DMS 273 treated with DMSO at 0.1 percent for 48 hours (cell line): ENCODE measurements around the gene KIF19.

Source experiments
- DNase-seq: peaks from one replicate; lab custom pipeline; 2025; lab: John Stamatoyannopoulos, UW

KIF19 gene

GRCh38 chr17:74340470-74341023 is 14.5 kb downstream of the KIF19 start:
- DNase-seq, result no peak

DNA sequence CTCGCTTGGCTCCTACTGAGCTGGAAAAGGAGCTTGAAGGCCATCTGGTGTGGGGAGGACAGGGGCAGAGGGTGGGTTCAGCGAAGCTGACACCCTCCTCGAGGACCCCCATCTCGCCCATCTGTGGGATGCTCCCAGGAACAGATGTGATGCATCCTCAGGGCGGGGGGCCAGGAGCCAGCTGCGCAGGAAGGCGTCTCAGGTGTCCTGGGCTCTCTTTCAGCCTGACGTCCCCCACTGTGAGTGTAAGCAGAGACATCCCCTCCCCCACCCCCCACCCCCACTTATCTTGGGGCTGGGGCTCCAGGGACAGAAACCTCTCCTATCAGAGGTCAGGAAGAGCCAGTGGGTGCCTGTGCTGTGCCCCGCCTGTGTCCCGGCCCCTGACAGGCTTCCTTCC is 16.2 kb downstream of the KIF19 start:
- DNase-seq, result no peak

- no peak for DNase-seq
Measured at GRCh38 chr17:74343121-74343520, 17.1 kb downstream of the KIF19 start.

DNA sequence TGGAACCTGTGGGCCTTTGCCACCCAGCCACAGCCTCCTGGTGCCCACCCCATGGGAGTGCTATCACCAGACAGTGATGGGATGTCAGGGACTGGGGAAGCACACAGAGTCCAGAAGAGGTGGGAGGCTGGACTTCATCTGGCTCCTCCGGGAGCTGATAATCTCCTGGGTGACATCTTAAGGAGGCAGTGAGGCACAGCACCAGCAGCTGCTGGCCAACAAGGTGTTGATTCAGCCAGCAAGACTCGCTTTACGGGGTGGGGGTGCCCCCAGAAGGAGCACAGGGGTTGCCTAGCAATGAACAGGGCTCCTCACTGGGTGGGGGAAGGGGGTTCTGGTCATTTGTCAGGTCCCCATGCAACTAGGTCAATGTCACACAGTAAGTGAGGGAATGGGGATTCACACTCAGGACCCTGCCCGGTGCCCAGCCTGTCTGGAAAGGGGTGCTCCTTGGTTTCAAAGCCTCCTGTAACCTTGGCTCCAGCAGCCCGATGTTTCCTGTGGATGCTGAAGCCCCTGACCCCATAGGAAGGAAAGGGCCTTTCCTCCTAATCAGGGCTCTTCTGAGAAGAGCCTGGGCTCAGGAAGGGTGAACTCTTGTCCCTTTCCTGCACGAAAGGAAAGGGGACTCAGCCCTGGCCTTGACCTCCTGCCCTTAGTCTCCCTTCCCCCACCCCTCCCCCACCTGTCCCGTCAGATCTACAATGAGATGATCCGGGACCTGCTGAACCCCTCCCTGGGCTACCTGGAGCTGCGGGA is 17.7 kb downstream of the KIF19 start:
- no peak for DNase-seq

GRCh38 chr17:74344658-74345057 is 18.6 kb downstream of the KIF19 start:
- DNase-seq, result no peak

GRCh38 chr17:74345433-74346241 is 19.6 kb downstream of the KIF19 start:
- DNase-seq, result no peak

- DNase-seq, result no peak
Measured at GRCh38 chr17:74347646-74348045, 21.6 kb downstream of the KIF19 start.

DNA sequence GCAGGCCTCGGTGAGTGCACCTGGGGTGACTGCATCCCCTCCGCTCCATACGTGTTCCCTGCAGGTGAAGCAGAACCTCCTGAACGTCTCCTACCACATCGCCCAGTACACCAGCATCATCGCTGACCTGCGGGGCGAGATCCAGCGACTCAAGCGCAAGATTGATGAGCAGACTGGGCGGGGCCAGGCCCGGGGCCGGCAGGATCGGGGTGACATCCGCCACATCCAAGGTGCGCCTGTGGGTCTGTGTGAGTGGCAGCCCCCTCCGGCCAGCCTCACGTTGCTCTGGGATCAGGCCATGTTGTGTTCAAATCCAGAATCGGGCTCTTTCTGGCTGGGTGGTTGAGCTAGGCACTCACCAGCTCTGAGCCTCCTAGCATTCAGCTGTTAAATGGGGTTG is 23.1 kb downstream of the KIF19 start:
- no peak for DNase-seq

- no peak for DNase-seq
Measured at GRCh38 chr17:74350486-74350885, 24.5 kb downstream of the KIF19 start.

- DNase-seq, result no peak
Measured at GRCh38 chr17:74351552-74352210, 25.7 kb downstream of the KIF19 start.

DNA sequence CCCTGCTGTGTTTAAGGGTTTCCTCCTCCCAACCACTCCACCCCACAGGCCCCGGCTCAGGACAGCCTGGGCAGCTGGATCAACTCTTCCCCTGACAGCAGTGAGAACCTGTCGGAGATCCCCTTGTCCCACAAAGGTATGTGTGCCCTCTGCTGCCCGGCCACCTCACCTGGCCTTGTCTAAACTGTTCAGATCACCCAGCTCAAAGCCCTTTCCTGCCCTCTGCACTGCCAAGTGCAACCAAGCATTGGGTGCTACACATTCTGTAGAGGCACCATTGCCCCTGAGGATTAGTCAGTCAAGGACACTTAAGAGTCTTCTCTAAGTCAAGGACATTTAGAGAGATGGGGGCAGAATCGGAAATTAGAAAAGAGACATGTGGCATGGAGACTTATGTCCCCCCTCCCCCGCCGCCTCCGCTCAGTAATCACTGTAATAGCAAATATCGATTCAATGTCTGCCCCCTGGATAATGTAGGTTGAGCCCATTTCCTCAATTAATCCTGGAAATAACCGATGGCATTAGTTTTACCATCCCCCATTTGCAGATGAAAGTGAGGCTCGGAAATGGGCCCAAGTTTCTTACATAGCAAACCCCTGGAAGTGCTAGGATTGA is 27.5 kb downstream of the KIF19 start:
- no peak for DNase-seq

GRCh38 chr17:74354123-74354522 is 28.1 kb downstream of the KIF19 start:
- DNase-seq, result no peak

- no peak for DNase-seq
Measured at GRCh38 chr17:74354561-74354960, 28.5 kb downstream of the KIF19 start.

- no peak for DNase-seq
Measured at GRCh38 chr17:74355065-74355464, 29.0 kb downstream of the KIF19 start.

DNA sequence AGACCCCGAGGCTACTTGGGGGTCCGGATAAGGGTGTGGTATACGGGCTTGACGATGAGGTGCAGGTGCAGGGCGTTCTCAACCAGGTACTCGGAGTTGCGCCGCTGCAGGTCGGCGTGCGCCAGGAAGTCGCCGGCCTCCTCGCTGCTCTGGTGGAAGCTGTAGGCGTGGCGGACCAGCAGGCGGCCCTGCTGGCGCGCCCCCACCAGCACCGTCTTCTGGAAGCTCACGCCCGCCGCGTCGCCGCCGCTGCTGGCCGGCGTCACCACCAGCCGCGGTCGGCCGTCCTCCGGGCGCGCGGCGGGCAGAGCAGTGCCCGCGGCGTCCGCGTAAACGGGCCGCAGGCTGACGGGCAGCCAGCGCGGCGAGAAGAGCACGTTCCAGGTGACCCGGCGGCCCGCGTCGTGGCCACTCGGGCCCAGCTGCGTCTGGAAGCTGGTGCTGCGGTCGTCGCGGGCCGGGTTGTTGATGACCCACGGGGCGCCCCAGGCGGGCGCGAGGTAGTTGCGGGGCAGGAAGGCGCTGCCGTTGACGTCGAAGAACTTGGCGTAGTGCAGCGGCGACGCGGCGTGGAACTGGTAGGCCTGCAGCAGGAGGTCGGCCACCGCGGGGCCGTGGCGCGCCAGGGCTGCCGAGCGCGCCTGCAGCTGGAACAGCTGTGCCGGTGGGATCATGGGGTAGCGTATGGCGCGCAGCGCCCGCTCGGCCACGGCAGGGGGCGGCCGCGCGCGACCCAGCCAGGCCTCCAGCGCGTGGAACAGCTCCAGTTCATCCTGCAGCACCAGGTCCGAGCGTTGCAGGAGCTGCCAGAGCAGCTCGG is 30.8 kb downstream of the KIF19 start:
- DNase-seq, result no peak

DNA sequence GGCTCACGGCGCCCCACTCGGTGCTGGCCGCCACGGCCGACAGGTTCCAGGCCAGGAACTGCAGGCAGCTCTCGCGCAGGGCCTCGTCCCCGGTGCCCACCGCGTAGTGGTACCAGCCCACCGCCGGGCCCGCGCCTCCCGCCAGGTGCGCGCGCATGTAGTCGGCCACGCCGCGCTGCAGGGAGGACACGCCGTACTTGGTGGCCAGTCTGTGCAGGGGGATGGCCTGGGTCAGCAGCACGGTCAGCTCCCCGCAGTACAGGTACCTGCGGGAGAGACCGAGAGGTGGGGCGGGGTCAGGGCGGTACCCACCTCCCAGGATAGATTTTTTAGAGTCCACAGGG is 31.4 kb downstream of the KIF19 start:
- DNase-seq, result no peak

DNA sequence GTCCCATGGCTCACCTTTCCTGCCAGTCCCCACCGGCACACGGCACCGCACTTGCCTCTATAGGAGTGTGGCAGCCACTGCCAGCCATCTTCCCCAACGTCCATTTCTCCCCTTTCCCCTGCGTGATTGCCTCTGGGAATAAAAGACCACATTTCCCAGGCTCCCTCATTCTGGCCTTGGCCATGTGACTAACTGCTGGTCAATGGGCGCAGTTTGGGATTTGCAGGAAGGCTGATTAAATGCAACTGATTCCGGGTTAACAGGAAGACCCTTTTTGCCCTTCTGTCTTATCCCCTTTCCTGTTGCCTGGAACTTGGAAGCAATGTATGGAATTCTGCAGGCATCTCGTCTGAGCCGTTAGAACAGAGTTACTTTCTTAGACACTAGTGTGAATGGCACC is 32.7 kb downstream of the KIF19 start:
- DNase-seq, result no peak

DNA sequence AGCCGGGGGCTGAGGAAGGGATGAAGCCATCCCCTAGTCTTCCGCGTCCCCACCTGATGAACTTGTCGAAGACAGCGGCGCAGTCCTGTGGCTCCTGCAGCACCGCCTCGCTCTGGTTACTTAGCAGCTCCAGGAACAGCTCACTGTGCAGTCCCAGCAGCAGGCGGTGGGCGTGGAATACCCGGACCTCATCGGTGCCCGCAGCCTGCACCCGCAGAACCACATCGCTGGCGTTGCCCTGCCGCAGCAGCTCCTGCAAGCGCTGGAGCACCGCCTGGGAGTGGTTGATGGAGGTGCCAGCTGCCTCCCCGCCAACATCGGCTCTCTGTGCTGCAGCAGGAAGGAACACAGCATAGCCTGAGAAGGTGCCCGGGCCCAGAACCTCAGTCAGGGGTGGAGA is 33.9 kb downstream of the KIF19 start:
- no peak for DNase-seq

GRCh38 chr17:74360899-74361229 is 34.8 kb downstream of the KIF19 start:
- DNase-seq, result no peak

- DNase-seq, result peak; percentile 90
Measured at GRCh38 chr17:74361230-74362068, 35.4 kb downstream of the KIF19 start, which contains the start of gene BTBD17. BTBD17 (minus strand) TSS chr17:74361868; CDS start chr17:74361819, 49 bp downstream.

GRCh38 chr17:74362069-74362405 is 36.0 kb downstream of the KIF19 start:
- no peak for DNase-seq
